Subcutaneous adipose tissue (tissue), 4 donors: ENCODE measurements around the gene ARL16. TPM values are rescaled to one million over a fixed set of nuclear protein-coding genes. Genes with fewer than 3 reads are reported as not detected.

Experiments
- CTCF ChIP-seq: fragments of 450-650 bp; IDR thresholded peaks from one replicate; pipeline ENCODE4 v1.5.1; 2016; ENCODE audit warnings: low read depth, mild to moderate bottlenecking, control low read depth, antibody characterized with exemption, moderate library complexity
- total RNA-seq, 4 donors: library from RNA; depleted of rRNA; stranded (reverse); fragments of >200 nt; gene quantifications; one replicate each; pipeline ENCODE4 v1.1.0, GENCODE V29; 2016

ARL16 gene
- total RNA-seq, 4 donors from 2014 or later, result 13.2 to 40.3 (median 36.4) TPM

DNA sequence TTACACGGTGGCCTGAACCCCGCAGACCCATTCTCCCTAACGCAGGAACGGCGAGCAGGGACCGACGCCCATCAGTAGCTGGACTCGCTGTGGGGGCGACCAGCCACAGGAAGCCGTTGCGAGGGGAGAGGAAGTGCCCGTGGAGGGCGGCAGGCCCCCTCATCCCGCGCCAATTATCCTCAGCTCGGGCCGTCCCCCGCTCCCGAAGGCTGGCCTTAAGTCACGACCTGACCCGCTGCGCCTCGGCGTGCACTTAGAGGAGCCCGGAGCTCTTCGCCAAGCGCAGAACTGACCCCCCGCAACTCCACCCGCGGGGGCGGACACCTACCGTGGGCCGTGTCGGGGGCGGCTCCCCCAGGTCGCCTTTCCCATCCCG is 401 bp downstream of the ARL16 start:
- no peak for TF ChIP-seq CTCF

DNA sequence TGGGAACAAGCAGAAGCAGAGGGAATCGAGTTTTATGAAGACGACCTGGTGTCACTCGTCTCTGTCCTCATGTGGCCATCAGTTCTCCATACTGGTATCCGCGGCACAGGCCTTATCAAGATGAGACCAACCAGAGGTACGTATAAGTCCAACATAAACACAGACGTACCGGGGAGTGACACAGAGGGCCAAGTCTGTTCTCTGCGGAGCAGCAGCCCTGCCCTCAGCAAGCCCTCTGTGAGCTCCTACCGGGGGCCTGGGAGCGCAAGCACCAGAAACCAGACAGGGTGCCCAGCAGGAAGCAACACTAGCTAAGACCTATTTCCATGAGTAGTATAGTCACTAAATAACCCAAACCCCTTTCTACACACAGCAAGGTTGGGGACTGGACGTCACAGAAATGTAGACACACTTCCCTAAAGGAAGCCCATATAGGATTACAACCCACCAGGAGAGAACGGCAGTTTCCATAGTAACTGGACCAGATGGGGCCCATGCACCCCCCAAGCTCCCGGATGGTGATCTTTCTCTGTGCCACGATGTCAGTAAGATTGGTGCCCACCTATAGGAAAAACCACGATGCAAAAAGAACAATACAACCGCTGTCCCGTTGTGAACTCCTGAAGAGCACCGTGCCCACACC is 911 bp downstream of the ARL16 start:
- TF ChIP-seq CTCF, result no peak

GRCh38 chr17:81681672-81682071 is 1.9 kb downstream of the ARL16 start:
- no peak for TF ChIP-seq CTCF

GRCh38 chr17:81680150-81680549 is 3.4 kb downstream of the ARL16 start:
- TF ChIP-seq CTCF, result no peak

- no peak for TF ChIP-seq CTCF
Measured at GRCh38 chr17:81676906-81677305, 6.7 kb downstream of the ARL16 start.

DNA sequence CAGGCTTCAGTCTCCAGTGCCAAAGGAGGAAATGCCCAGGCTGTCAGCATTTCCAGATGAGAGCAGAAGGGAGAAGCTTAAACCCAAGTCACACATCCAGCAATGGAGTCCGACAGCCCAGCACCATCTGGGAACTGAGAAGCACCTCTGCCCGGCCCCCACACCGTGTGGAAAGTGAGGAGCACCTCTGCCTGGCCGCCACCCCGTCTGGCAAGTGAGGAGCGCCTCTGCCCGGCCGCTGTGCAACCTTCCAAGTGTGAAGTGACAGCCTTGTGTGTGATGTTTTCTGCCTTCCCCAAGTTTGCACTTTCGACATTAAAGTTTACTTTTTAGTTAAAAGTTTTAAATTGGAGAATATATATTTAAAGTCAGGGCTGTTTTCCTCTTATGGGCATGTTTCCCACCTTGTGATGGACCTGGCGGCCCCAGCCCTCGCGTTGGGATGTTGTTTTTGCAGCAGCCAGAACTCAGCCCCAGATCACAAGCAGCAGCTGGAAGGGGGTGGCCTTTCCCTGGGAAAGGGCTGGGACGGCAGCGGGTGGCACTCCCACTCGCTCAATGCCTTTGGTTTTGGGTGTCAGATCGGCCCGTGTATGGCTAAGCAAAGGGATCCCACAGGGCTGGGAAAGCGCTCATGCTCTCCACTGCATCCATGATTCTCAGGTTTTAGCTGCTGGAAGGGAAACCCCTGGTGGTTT is 9.9 kb downstream of the ARL16 start:
- no peak for TF ChIP-seq CTCF

DNA sequence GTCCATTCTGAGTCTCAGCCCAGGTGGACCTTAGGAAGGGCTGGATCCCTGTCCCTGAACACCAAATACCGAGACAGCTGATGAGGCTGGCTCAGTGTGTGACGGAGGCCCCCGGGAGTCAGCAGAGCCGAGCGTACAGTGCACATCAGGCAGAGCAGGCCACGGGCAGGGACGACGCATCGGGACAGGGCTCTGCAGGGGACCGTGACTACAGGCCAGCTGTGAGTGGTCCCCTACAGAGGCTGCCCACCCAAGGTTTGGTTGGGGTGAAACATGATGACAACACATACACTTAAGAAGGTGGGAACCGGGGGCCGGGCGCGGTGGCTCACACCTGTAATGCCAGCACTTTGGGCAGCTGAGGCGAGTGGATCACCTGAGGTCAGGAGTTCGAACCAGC is 10.6 kb downstream of the ARL16 start:
- no peak for TF ChIP-seq CTCF
